OCI-LY7 (cell line): ENCODE measurements around the gene ISCA1. TPM values are rescaled to one million over a fixed set of nuclear protein-coding genes. Genes with fewer than 3 reads are reported as not detected.
"Not testable (repeated sequence)": the region's sequence is repeated elsewhere in the genome, so short reads cannot be mapped to it uniquely, and the experiment has no call there.

Experiments used
- BruUV-seq: library from RNA; stranded (reverse); fragments of 400-500 nt; replicated peaks from 2 replicates; lab custom pipeline; 2021; lab: Mats Ljungman, UMichigan
- CTCF ChIA-PET: fragments of 300-600 bp; sonication (Branson Sonifier 250); formaldehyde crosslinking; loops from one replicate; lab custom pipeline; 2022; ENCODE audit warnings: antibody characterized with exemption; ENCODE audit not compliant: unreplicated experiment; lab: Charles Lee
- POLR2A ChIA-PET: fragments of 300-600 bp; sonication (Branson Sonifier 250); formaldehyde crosslinking; loops from one replicate; lab custom pipeline; 2022; ENCODE audit warnings: antibody characterized with exemption; lab: Charles Lee
- DNase-seq: peaks from one replicate; pipeline ENCODE4 v3.0.0-alpha.2; 2015; ENCODE audit warnings: low spot score
- H2AFZ ChIP-seq: fragments of 200-600 bp; sonication (generic), shearing (Covaris generic); 2 replicates; pipeline ENCODE4 v1.6.1; 2014; ENCODE audit warnings: mild to moderate bottlenecking, antibody characterized with exemption, low read length, moderate library complexity
- H3K27ac ChIP-seq: fragments of 200-600 bp; sonication (generic); 2 replicates; pipeline ENCODE4 v1.5.1; 2014; ENCODE audit warnings: mixed run types, low read depth, mild to moderate bottlenecking, moderate library complexity, low read length, inconsistent platforms; ENCODE audit not compliant: poor library complexity, severe bottlenecking
- H3K36me3 ChIP-seq: fragments of 200-600 bp; sonication (generic); 2 replicates; pipeline ENCODE4 v1.6.1; 2014; ENCODE audit warnings: mild to moderate bottlenecking, antibody characterized with exemption, low read length, moderate library complexity, mixed read lengths; ENCODE audit not compliant: insufficient read depth
- H3K4me1 ChIP-seq: fragments of 200-600 bp; sonication (generic); 2 replicates; pipeline ENCODE4 v1.5.1; 2014; ENCODE audit warnings: mild to moderate bottlenecking, low read length; ENCODE audit not compliant: insufficient read depth, poor library complexity, severe bottlenecking
- H3K4me2 ChIP-seq: fragments of 200-600 bp; sonication (generic); 2 replicates; pipeline ENCODE4 v1.6.1; 2014; ENCODE audit warnings: mild to moderate bottlenecking, low read length
- H3K4me3 ChIP-seq: fragments of 200-600 bp; sonication (generic); 2 replicates; pipeline ENCODE4 v1.5.1; 2014; ENCODE audit warnings: mild to moderate bottlenecking, low read depth, low read length; ENCODE audit not compliant: poor library complexity, severe bottlenecking
- H3K79me2 ChIP-seq: fragments of 200-600 bp; sonication (generic); 2 replicates; pipeline ENCODE4 v1.6.1; 2016; ENCODE audit warnings: low read depth, mild to moderate bottlenecking, low read length, moderate library complexity, mixed read lengths; ENCODE audit not compliant: insufficient read depth
- H3K9me2 ChIP-seq: fragments of 200-600 bp; sonication (generic); 2 replicates; pipeline ENCODE4 v1.6.1; 2016; ENCODE audit warnings: mild to moderate bottlenecking, low read length, mixed read lengths; ENCODE audit not compliant: insufficient read depth
- H3K9me3 ChIP-seq: fragments of 200-600 bp; sonication (generic); 2 replicates; pipeline ENCODE4 v1.6.1; 2014; ENCODE audit warnings: mild to moderate bottlenecking, mixed run types, low read length, mixed read lengths
- H4K20me1 ChIP-seq: fragments of 200-600 bp; sonication (generic); 2 replicates; pipeline ENCODE4 v1.6.1; 2014; ENCODE audit warnings: mild to moderate bottlenecking, antibody characterized with exemption, low read length, moderate library complexity, mixed read lengths; ENCODE audit not compliant: insufficient read depth
- EZH2phosphoT487 ChIP-seq: fragments of 200-600 bp; sonication (generic); IDR thresholded peaks from 2 replicates; pipeline ENCODE4 v1.6.1; 2018; ENCODE audit warnings: low read depth, borderline replicate concordance, mild to moderate bottlenecking, mixed run types, antibody characterized with exemption, low read length, moderate library complexity, mixed read lengths
- intact Hi-C: fragments of 100-400 bp; cut with micrococcal nuclease; formaldehyde crosslinking; loops from one replicate; pipeline ENCODE4 v1.10.0; 2022; ENCODE audit not compliant: unreplicated experiment
- total RNA-seq, 2 experiments: library from RNA; depleted of rRNA in 1 of 2; stranded (reverse); fragments of >200 nt in 1 of 2; shearing (Covaris generic) in 1 of 2; gene quantifications; 2 replicates each; pipeline ENCODE4 v1.2.3, GENCODE V29; 2014 to 2022
- TF ChIP-seq, protein P1 (sequence below): fragments of 200-600 bp; sonication (generic); conservative IDR thresholded peaks from 2 replicates; pipeline ENCODE4 v1.5.1; 2014; ENCODE audit warnings: mild to moderate bottlenecking, antibody characterized with exemption, low read length, moderate library complexity, mixed read lengths

Gene ISCA1
- total RNA-seq, 2 experiments from 2014 or later: 21.8 to 24.0 TPM

DNA sequence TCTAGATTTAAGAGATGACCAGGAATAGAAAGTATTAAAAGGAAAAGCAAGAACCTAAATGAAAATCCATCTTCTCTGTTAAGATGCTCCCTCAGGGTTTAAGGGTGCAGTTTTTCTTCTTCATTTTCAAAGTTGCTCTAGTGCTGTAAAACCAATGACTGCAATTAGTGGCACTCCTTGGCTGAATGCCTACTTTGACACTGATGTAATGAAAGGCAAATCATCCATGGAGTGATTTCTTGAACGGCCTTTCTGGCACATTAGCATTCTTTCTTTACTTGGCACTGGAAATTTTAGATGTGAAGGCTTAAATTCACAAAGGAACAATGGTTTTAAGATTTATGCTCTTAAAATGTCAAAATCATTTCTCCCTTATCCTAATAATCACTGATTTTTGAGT lies 19.3 kb upstream of the ISCA1 start:
- H3K9me3 ChIP-seq: no peaks in the 10 kb centered on the region
- H3K27ac ChIP-seq: no peak overlapping the region
- no peak overlapping the region for H2AFZ ChIP-seq
- no peak overlapping the region for H3K4me2 ChIP-seq
- H3K79me2 ChIP-seq: no peaks in the 10 kb centered on the region
- no peaks in the 10 kb centered on the region for H4K20me1 ChIP-seq
- H3K4me1 ChIP-seq: no peaks in the 10 kb centered on the region
- H3K36me3 ChIP-seq: peaks cover 98% of the 10 kb centered on the region
- no peak overlapping the region for H3K4me3 ChIP-seq
- POLR2A ChIA-PET: interaction anchor here (0.6 kb wide), 2 partner anchors 22 to 911 kb away, joined by 3 read pairs; no protein-coding TSS in a partner anchor
- DNase-seq: no peak
- CTCF ChIA-PET: no interaction called here
- intact Hi-C loops: no loop called here
- BruUV-seq: no TSS peak
- H3K9me2 ChIP-seq: no peaks in the 10 kb centered on the region
- no peak for TF ChIP-seq EZH2phosphoT487
- TF ChIP-seq, protein P1, sequence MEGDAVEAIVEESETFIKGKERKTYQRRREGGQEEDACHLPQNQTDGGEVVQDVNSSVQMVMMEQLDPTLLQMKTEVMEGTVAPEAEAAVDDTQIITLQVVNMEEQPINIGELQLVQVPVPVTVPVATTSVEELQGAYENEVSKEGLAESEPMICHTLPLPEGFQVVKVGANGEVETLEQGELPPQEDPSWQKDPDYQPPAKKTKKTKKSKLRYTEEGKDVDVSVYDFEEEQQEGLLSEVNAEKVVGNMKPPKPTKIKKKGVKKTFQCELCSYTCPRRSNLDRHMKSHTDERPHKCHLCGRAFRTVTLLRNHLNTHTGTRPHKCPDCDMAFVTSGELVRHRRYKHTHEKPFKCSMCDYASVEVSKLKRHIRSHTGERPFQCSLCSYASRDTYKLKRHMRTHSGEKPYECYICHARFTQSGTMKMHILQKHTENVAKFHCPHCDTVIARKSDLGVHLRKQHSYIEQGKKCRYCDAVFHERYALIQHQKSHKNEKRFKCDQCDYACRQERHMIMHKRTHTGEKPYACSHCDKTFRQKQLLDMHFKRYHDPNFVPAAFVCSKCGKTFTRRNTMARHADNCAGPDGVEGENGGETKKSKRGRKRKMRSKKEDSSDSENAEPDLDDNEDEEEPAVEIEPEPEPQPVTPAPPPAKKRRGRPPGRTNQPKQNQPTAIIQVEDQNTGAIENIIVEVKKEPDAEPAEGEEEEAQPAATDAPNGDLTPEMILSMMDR: no peak

DNA sequence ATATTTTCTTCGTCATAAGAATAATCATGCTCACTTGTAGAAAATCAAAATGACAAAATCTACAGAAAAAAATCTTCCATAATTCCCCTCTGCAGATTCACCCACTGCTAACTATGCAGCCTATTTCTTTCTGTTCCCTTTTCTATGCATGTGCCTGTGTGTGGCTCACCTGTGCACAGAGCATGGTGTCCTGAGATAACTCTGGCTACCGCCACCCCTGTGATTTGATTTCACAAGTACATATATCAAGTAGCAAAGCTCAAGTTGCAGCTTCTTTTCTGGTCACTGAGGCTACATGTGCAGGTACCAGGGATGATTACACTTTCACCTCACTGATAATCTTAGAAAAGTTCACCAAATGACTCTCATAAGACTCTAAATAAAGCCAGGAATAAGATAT lies 18.4 kb upstream of the ISCA1 start:
- no peak for TF ChIP-seq EZH2phosphoT487
- TF ChIP-seq, protein P1: no peak
- H3K9me2 ChIP-seq: no peaks in the 10 kb centered on the region
- H3K9me3 ChIP-seq: no peaks in the 10 kb centered on the region
- no peaks in the 10 kb centered on the region for H3K4me1 ChIP-seq
- intact Hi-C loops: no loop called here
- no peaks in the 10 kb centered on the region for H3K79me2 ChIP-seq
- ChIA-PET CTCF (no interaction called here), POLR2A (interaction anchor here (1.4 kb wide), 1 partner anchor 9 kb away, joined by 3 read pairs; no protein-coding TSS in a partner anchor)
- H3K36me3 ChIP-seq: peaks cover 98% of the 10 kb centered on the region
- no peak overlapping the region for H3K4me3 ChIP-seq
- H3K4me2 ChIP-seq: no peak overlapping the region
- TSS peak; percentile 10 for BruUV-seq
- H2AFZ ChIP-seq: no peak overlapping the region
- no peak overlapping the region for H3K27ac ChIP-seq
- no peak for DNase-seq
- H4K20me1 ChIP-seq: no peaks in the 10 kb centered on the region

DNA sequence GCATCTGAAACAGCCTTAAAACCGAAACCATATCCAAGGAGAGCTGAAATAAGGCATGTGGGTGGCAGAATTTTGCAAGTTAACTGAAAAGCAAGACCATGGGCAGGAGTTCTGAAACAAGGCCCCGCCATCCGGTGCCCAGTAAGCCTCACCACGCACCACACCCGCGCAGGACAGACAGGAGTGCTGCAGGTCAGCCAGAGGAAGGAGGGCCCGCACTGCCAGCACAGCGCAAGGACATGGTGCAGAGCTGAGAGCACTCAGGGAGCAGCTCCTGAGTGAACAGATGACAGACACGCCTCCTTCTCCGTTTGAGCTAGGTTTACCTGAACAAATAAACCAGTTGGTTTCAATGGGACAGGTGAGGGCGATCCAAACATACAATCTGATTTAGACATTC lies 16.5 kb upstream of the ISCA1 start:
- CTCF ChIA-PET: no interaction called here
- no peak overlapping the region for H3K27ac ChIP-seq
- POLR2A ChIA-PET: interaction anchor here (0.6 to 1.5 kb wide), 2 partner anchors 9 to 52 kb away, joined by 3 to 4 read pairs; no protein-coding TSS in a partner anchor
- TF ChIP-seq EZH2phosphoT487: no peak
- TF ChIP-seq, protein P1: no peak
- no peak overlapping the region for H3K4me3 ChIP-seq
- peaks cover 94% of the 10 kb centered on the region for H3K36me3 ChIP-seq
- intact Hi-C loops: no loop called here
- H3K9me2 ChIP-seq: no peaks in the 10 kb centered on the region
- H3K4me2 ChIP-seq: no peak overlapping the region
- H2AFZ ChIP-seq: no peak overlapping the region
- H3K79me2 ChIP-seq: no peaks in the 10 kb centered on the region
- no peaks in the 10 kb centered on the region for H3K4me1 ChIP-seq
- H4K20me1 ChIP-seq: 0 out of 2 replicates have a peak, but pooled peaks cover 3% of the 10 kb centered on the region
- no peaks in the 10 kb centered on the region for H3K9me3 ChIP-seq
- DNase-seq: no peak
- BruUV-seq: no TSS peak

DNA sequence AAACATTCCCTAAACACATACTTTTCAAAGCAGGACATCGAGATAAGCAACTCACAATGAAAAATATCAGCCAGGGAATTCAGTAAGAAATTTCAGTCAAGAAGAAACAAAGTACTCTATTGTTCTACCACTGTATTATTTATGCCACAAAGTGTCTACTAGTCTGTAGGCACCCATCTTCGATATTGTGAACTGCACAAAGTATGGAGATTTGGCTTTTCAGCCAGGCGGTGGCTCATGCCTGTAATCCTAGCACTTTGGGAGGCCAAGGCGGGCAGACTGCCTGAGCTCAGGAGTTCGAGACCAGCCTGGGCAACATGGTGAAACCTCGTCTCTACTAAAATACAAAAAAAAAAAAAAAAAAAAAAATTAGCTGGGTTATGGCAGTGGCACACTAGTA lies 8.0 kb upstream of the ISCA1 start:
- H4K20me1 ChIP-seq, H3K4me2 ChIP-seq, BruUV-seq, H3K9me2 ChIP-seq, DNase-seq, H3K27ac ChIP-seq, H3K79me2 ChIP-seq, H2AFZ ChIP-seq, CTCF ChIA-PET, H3K9me3 ChIP-seq, H3K4me3 ChIP-seq, intact Hi-C loops: not testable (repeated sequence)
- POLR2A ChIA-PET: interaction anchor here (0.7 kb wide), 1 partner anchor 249 kb away, joined by 5 read pairs; no protein-coding TSS in a partner anchor
- Histone ChIP-seq H3K36me3 (peaks cover 25% of the 10 kb centered on the region; the same call in 1 of the 2 replicates), H3K4me1 (peaks cover 14% of the 10 kb centered on the region)
